Measurements from ENCODE around the gene NEURL4. TPM values are rescaled to one million over a fixed set of nuclear protein-coding genes. Genes with fewer than 3 reads are reported as not detected.

The NEURL4 gene
- total and polyA plus RNA-seq, 4 donors: 0.76 to 14.2 (median 7.3) TPM

GRCh38 chr17:7293816-7294613 lies 35.1 kb downstream of the NEURL4 start:
- Histone ChIP-seq H3K4me3 (ENCODE audit: low read depth in 1 of 3, low read length in 3 of 3) (peak overlapping the region in 1 of 3 donors; percentile 25), H3K27me3 (ENCODE audit: control insufficient read depth in 4 of 4, insufficient read depth in 4 of 4, low read length in 3 of 4) (no peaks in the 10 kb centered on the region), H3K9ac (ENCODE audit: low read depth in 1 of 2, low read length in 2 of 2) (no peak overlapping the region), H3K27ac (ENCODE audit: low read depth in 1 of 2, low read length in 2 of 2) (no peak overlapping the region), H3K4me1 (ENCODE audit: control insufficient read depth in 4 of 4, insufficient read depth in 4 of 4, low read length in 3 of 4) (peaks cover 11 to 28% (median 17%) of the 10 kb centered on the region in 4 donors), H3K9me3 (ENCODE audit: control insufficient read depth in 4 of 4, low read length in 3 of 4) (no peaks in the 10 kb centered on the region), H3K36me3 (ENCODE audit: control insufficient read depth in 4 of 4, insufficient read depth in 3 of 4, low read depth in 1 of 4, low read length in 3 of 4) (no peaks in the 10 kb centered on the region)
- peak; percentile 46 for DNase-seq (ENCODE audit: low spot score)
- WGBS: 16% methylated on average over 75 of the region's 75 CpGs
- TF ChIP-seq JUND (IDR thresholded peaks at IDR 0.05): no peak
- TF ChIP-seq RXRA (IDR thresholded peaks at IDR 0.05): peak; percentile 8 to 45
- TF ChIP-seq MAX (IDR thresholded peaks at IDR 0.05): no peak

- WGBS: 86% methylated on average over 11 of the region's 11 CpGs
- H3K27ac ChIP-seq (ENCODE audit: low read depth in 1 of 2, low read length in 2 of 2): no peak overlapping the region
Measured at GRCh38 chr17:7293159-7293558, 36.0 kb downstream of the NEURL4 start.

GRCh38 chr17:7292729-7293128 lies 36.4 kb downstream of the NEURL4 start:
- peaks cover 11 to 28% (median 17%) of the 10 kb centered on the region in 4 donors for H3K4me1 ChIP-seq (ENCODE audit: control insufficient read depth in 4 of 4, insufficient read depth in 4 of 4, low read length in 3 of 4)
- no peaks in the 10 kb centered on the region for H3K27me3 ChIP-seq (ENCODE audit: control insufficient read depth in 4 of 4, insufficient read depth in 4 of 4, low read length in 3 of 4)
- no peak for TF ChIP-seq REST (IDR thresholded peaks at IDR 0.05)
- TF ChIP-seq JUND (IDR thresholded peaks at IDR 0.05): no peak
- TF ChIP-seq ZBTB33 (IDR thresholded peaks at IDR 0.05): no peak
- no peak for TF ChIP-seq HNF4G (IDR thresholded peaks at IDR 0.05)
- no peak for TF ChIP-seq NR2F2 (IDR thresholded peaks at IDR 0.05)
- no peak for TF ChIP-seq MAX (IDR thresholded peaks at IDR 0.05)
- no peak for TF ChIP-seq EGR1 (IDR thresholded peaks at IDR 0.05; ENCODE audit: low read depth in 2 of 2)
- TF ChIP-seq SP1 (IDR thresholded peaks at IDR 0.05): no peak
- no peak for TF ChIP-seq ATF3 (IDR thresholded peaks at IDR 0.05)
- TF ChIP-seq RAD21 (IDR thresholded peaks at IDR 0.05): no peak
- TF ChIP-seq CTCF (IDR thresholded peaks at IDR 0.05; ENCODE audit: low read depth, low read length, missing input control): no peak
- no peak for TF ChIP-seq RXRA (IDR thresholded peaks at IDR 0.05)
- TF ChIP-seq TAF1 (conservative IDR thresholded peaks at IDR 0.05): no peak
- TF ChIP-seq GABPA (IDR thresholded peaks at IDR 0.05 in 1 of 2, conservative IDR thresholded peaks at IDR 0.05 in 1 of 2): no peak
- TF ChIP-seq YY1 (IDR thresholded peaks at IDR 0.05): no peak
- H3K9ac ChIP-seq (ENCODE audit: low read depth in 1 of 2, low read length in 2 of 2): no peak overlapping the region
- H3K36me3 ChIP-seq (ENCODE audit: control insufficient read depth in 4 of 4, insufficient read depth in 3 of 4, low read depth in 1 of 4, low read length in 3 of 4): no peaks in the 10 kb centered on the region
- H3K27ac ChIP-seq (ENCODE audit: low read depth in 1 of 2, low read length in 2 of 2): no peak overlapping the region
- WGBS: 57% methylated on average over 6 of the region's 6 CpGs
- H3K9me3 ChIP-seq (ENCODE audit: control insufficient read depth in 4 of 4, low read length in 3 of 4): no peaks in the 10 kb centered on the region
- DNase-seq (ENCODE audit: low spot score): no peak
- H3K4me3 ChIP-seq (ENCODE audit: low read depth in 1 of 3, low read length in 3 of 3): no peak overlapping the region

More at GRCh38 chr17:7293159-7293558, 36.0 kb downstream of the NEURL4 start:
- Histone ChIP-seq H3K36me3 (ENCODE audit: control insufficient read depth in 4 of 4, insufficient read depth in 3 of 4, low read depth in 1 of 4, low read length in 3 of 4) (no peaks in the 10 kb centered on the region), H3K4me3 (ENCODE audit: low read depth in 1 of 3, low read length in 3 of 3) (no peak overlapping the region), H3K27me3 (ENCODE audit: control insufficient read depth in 4 of 4, insufficient read depth in 4 of 4, low read length in 3 of 4) (no peaks in the 10 kb centered on the region), H3K9me3 (ENCODE audit: control insufficient read depth in 4 of 4, low read length in 3 of 4) (no peaks in the 10 kb centered on the region), H3K4me1 (ENCODE audit: control insufficient read depth in 4 of 4, insufficient read depth in 4 of 4, low read length in 3 of 4) (peaks cover 11 to 28% (median 17%) of the 10 kb centered on the region in 4 donors), H3K9ac (ENCODE audit: low read depth in 1 of 2, low read length in 2 of 2) (no peak overlapping the region)
- DNase-seq (ENCODE audit: low spot score): no peak
- TF ChIP-seq NR2F2 (IDR thresholded peaks at IDR 0.05): no peak
- TF ChIP-seq MAX (IDR thresholded peaks at IDR 0.05): no peak
- TF ChIP-seq RXRA (IDR thresholded peaks at IDR 0.05): no peak
- TF ChIP-seq SP1 (IDR thresholded peaks at IDR 0.05): no peak
- no peak for TF ChIP-seq JUND (IDR thresholded peaks at IDR 0.05)

All from liver (tissue), 9 donors.